GM21529 (cell line): ENCODE data around the gene C19orf47.
"Not testable (repeated sequence)": the region's sequence is repeated elsewhere in the genome, so short reads cannot be mapped to it uniquely, and the experiment has no call there.

Experiments
- ATAC-seq: cut with Tn5 transposase; IDR thresholded peaks from one replicate; pipeline ENCODE4 v1.9.1; 2021; ENCODE audit not compliant: unreplicated experiment

The C19orf47 gene

GRCh38 chr19:40377876-40378385 is 29.7 kb upstream of the C19orf47 start:
- ATAC-seq = no peak

DNA sequence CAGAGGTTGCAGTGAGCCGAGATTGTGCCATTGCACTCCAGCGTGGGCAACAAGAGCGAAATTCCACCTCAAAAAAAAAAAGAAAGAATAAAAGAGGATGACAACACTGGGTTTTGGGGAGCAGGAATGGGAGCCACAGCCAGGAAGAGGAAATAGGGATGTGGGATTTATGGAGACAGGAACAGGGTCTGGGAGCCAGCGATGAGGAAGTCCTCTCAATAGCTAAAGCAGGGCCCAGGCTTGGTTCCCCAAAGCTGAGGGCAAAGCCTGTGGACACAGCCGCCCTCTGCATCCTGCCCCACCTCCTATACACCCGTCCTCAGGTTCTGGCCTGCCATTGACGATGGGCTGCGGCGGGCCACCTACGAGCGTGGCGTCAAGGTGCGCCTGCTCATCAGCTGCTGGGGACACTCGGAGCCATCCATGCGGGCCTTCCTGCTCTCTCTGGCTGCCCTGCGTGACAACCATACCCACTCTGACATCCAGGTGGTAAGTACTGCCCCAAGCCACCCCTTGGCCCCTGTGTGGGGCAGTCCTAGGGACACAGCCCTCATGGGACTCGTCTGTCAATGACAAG is 28.2 kb upstream of the C19orf47 start:
- no peak for ATAC-seq

DNA sequence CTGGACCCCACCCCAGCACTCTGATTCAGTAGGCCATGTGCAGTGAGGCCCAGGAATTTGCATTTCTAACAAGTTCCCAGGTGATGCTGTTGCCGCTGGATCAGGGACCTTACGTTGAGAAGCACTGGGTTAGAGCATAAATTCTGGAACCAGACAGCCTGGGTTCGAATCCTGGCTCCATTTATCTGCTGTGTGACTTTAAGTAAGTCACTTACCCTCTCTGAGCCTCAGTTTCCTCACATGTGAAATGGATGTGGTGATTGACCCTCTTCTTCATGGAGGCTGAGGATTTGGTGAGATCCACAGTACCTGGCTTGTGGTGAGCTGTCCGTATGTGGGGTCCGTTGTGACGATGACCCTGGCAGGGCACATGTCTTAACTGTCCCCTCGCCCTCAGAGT is 25.9 kb upstream of the C19orf47 start:
- no peak for ATAC-seq

GRCh38 chr19:40371802-40372122 is 23.6 kb upstream of the C19orf47 start:
- no peak for ATAC-seq

GRCh38 chr19:40370997-40371801 is 23.0 kb upstream of the C19orf47 start:
- no peak for ATAC-seq

GRCh38 chr19:40370253-40370652 is 22.1 kb upstream of the C19orf47 start:
- not testable (repeated sequence) for ATAC-seq

DNA sequence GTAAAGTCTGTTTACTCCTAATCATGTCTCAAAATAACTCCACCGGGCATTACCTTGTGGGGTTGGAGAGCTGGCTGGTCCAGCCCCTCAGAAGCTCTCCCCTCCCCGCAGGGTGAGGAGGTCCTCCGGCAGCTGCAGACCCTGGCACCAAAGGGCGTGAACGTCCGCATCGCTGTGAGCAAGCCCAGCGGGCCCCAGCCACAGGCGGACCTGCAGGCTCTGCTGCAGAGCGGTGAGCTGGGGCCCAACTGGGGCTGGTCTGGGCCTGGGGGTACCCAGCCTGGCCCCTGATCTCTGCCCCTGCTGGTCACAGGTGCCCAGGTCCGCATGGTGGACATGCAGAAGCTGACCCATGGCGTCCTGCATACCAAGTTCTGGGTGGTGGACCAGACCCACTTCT is 21.6 kb upstream of the C19orf47 start:
- no peak for ATAC-seq

- ATAC-seq = no peak
Measured at GRCh38 chr19:40367577-40368434, 19.6 kb upstream of the C19orf47 start.

DNA sequence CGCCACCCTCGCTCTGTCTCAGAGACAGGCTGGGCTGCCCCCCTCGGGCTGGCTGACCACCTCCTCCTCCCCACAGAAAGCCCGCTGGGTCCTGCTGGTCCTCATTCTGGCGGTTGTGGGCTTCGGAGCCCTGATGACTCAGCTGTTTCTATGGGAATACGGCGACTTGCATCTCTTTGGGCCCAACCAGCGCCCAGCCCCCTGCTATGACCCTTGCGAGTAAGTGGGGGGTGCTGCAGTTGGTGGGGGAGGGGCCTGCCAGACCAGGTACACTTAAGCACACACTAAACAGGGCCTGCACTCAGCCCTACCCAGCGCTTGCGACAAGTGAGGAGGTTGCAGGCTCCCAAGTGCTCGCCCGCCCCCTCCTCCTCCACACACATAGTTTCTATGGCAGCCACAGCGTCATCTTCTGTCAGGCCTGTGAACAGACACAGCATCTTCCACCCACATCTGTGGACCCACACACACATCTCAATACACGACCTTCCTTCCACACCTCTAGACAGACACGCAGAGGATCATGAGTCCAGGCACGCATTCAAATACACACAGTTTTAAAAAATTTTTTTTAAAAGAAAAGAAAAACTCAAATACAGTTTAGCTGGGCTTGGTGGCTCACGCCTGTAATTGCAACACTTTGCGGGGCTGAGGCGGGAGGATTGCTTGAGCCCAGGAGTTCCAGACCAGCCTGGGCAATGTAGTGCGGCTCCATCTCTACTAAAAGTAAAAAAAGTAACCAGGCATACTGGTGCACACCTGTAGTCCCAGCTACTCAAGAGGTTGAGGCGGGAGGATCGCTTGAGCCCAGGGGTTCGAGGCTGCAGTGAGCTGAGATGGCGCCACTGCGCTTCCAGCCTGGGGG is 18.7 kb upstream of the C19orf47 start:
- ATAC-seq = no peak

GRCh38 chr19:40365613-40366401 is 17.6 kb upstream of the C19orf47 start:
- ATAC-seq = no peak

DNA sequence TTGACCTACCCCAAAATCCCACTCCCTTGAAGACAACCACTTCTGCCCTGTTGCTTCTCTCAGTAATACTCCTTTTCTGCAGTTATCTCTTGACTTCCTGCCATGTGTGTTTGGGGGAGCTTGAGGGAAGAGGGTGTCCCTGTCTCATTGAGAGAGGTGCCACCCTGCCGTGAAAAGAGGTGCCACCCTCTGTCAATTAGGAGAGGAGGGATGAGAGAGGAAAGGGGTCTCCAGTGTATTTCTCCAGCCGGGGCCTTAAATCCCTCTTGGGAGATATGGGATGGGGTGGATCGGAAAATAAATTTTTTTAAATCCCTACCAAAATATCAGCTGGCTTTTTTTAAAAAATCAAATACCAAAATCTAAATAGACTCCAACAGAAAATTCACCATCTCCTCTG is 16.8 kb upstream of the C19orf47 start:
- no peak for ATAC-seq

DNA sequence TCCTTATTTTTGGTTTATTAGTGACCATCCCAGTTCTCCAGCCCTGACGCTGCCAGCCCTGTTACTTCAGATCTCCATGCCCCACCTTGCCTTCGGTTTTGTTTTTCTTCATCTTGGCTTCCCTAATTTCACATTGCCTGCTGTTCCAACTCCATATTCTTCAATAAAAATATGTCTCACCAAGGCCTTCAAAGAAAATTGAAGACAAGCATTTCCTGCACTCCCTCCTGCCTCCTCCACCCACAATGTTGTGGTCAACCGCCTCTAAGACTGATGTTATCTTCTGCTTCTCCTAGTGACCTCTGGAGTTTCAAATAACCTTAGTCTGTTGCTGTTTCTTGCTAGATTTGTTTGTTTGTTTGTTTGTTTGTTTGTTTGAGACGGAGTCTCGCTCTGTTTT is 14.9 kb upstream of the C19orf47 start:
- ATAC-seq = no peak

DNA sequence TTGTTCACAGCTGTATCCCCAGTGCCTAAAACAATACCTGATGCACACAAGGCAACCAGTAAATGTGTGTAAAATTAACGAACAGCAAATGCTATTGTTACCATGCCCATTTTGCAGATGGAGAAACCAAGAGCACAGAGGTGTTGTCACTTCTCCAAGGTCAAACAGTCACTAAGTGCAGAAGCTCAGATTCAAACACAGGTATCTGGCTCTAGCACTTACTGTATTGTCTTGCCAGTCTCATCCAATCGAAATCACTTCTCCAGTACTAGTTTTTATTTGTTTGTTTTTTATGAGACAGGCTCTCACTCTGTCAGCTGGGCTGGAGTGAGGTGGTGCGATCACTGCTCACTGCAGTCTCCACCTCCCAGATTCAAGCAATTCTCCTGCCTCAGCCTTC is 14.0 kb upstream of the C19orf47 start:
- ATAC-seq = no peak

GRCh38 chr19:40360708-40361241 is 12.6 kb upstream of the C19orf47 start:
- ATAC-seq = no peak

- no peak for ATAC-seq
Measured at GRCh38 chr19:40360020-40360707, 12.0 kb upstream of the C19orf47 start.

DNA sequence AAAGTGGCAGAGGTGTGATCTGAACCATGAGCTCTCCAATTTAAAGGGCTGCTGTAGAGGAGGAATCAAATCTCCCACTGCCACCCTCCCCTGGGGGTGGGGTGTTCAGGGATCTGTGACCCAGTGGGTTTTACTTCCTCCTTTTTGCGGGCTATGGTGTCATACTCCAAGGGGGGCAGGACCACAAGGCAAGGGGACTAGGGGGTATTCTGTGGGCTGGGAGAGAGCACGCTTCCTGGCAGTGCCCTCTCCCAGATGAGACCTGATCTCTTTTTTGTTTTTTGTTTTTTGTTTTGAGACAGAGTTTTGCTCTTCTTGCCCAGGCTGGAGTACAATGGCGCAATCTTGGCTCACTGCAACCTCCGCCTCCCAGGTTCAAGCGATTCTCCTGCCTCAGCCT is 10.6 kb upstream of the C19orf47 start:
- no peak for ATAC-seq

DNA sequence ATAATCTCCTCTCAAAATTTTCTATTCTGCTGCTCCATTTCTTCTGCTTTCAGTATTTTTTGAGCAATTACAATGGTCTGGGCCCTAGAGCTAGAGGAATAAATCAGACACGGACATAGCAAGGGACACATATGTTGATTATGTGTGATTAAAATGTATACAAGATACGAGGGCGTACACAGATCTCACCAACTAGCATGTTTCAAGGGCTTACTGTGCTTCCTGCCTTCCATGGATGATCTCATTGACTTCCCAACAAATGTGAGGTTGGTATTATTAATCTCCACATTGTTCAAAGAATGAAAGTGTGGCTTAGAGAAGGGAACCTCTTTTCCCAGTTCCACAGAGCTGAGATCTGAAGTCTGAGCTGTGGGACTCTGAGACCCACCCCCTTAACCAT is 9.4 kb upstream of the C19orf47 start:
- ATAC-seq = no peak

- ATAC-seq = no peak
Measured at GRCh38 chr19:40356681-40357595, 8.7 kb upstream of the C19orf47 start.
